ENCODE data around the gene NEK1. TPM values are rescaled to one million over a fixed set of nuclear protein-coding genes. Genes with fewer than 3 reads are reported as not detected.

Gene NEK1
- total RNA-seq, 1 experiment from 2014 or later, result 18.6 TPM

GRCh38 chr4:169632896-169633295 is 20.5 kb upstream of the NEK1 start:
- no TSS peak for BruUV-seq (replicated peaks)
- Histone ChIP-seq H3K9me3 (ENCODE audit: insufficient read depth, low read depth) (no peaks in the 10 kb centered on the region), H3K4me1 (replicated peaks; ENCODE audit: insufficient read depth) (peaks cover 25% of the 10 kb centered on the region), H3K79me2 (ENCODE audit: low read depth) (peaks cover 47% of the 10 kb centered on the region), H3K36me3 (ENCODE audit: low read depth) (0 out of 2 replicates have a peak, but pooled peaks cover 4% of the 10 kb centered on the region), H2AFZ (no peak overlapping the region), H3K4me3 (no peak overlapping the region), H3F3A (ENCODE audit: insufficient read depth, low read depth) (peaks cover 8% of the 10 kb centered on the region), H3K4me2 (no peak overlapping the region), H3K27ac (no peak overlapping the region), H4K20me1 (ENCODE audit: insufficient read depth) (no peaks in the 10 kb centered on the region), H3K27me3 (ENCODE audit: insufficient read depth, low read depth) (no peaks in the 10 kb centered on the region), H3K9me2 (ENCODE audit: insufficient read depth) (no peaks in the 10 kb centered on the region)
- ChIA-PET POLR2A (ENCODE audit: unreplicated experiment) (no interaction called here), CTCF (no interaction called here)
- DNase-seq, result no peak
- intact Hi-C loops (cut with micrococcal nuclease; ENCODE audit: unreplicated experiment), result no loop called here
- no peak for TF ChIP-seq EZH2 (IDR thresholded peaks at IDR 0.05; ENCODE audit: low read depth)
- no peak for TF ChIP-seq CTCF (conservative IDR thresholded peaks at IDR 0.05)

- intact Hi-C loops (cut with micrococcal nuclease; ENCODE audit: unreplicated experiment), result no loop called here
- ChIA-PET CTCF (no interaction called here), POLR2A (ENCODE audit: unreplicated experiment) (no interaction called here)
- Histone ChIP-seq H3K36me3 (ENCODE audit: low read depth) (no peaks in the 10 kb centered on the region), H3K4me1 (replicated peaks; ENCODE audit: insufficient read depth) (peaks cover 19% of the 10 kb centered on the region), H3K9me2 (ENCODE audit: insufficient read depth) (no peaks in the 10 kb centered on the region), H3K9me3 (ENCODE audit: insufficient read depth, low read depth) (no peaks in the 10 kb centered on the region), H3K4me2 (no peak overlapping the region), H3K4me3 (no peak overlapping the region), H4K20me1 (ENCODE audit: insufficient read depth) (no peaks in the 10 kb centered on the region), H3K79me2 (ENCODE audit: low read depth) (peaks cover 68% of the 10 kb centered on the region), H3F3A (ENCODE audit: insufficient read depth, low read depth) (peaks cover 8% of the 10 kb centered on the region), H2AFZ (no peak overlapping the region), H3K27me3 (ENCODE audit: insufficient read depth, low read depth) (no peaks in the 10 kb centered on the region), H3K27ac (no peak overlapping the region)
- DNase-seq, result no peak
- BruUV-seq (replicated peaks), result no TSS peak
- no peak for TF ChIP-seq EZH2 (IDR thresholded peaks at IDR 0.05; ENCODE audit: low read depth)
- TF ChIP-seq CTCF (conservative IDR thresholded peaks at IDR 0.05), result no peak
Measured at GRCh38 chr4:169630069-169630468, 17.7 kb upstream of the NEK1 start.

GRCh38 chr4:169628579-169628978 is 16.2 kb upstream of the NEK1 start:
- no peak for DNase-seq
- H2AFZ ChIP-seq, result no peak overlapping the region
- CTCF ChIA-PET, result no interaction called here
- H3K36me3 ChIP-seq (ENCODE audit: low read depth), result no peaks in the 10 kb centered on the region
- no peaks in the 10 kb centered on the region for H3F3A ChIP-seq (ENCODE audit: insufficient read depth, low read depth)
- intact Hi-C loops (cut with micrococcal nuclease; ENCODE audit: unreplicated experiment), result no loop called here
- H3K27me3 ChIP-seq (ENCODE audit: insufficient read depth, low read depth), result no peaks in the 10 kb centered on the region
- POLR2A ChIA-PET (ENCODE audit: unreplicated experiment), result no interaction called here
- no peaks in the 10 kb centered on the region for H3K9me3 ChIP-seq (ENCODE audit: insufficient read depth, low read depth)
- no peak overlapping the region for H3K4me3 ChIP-seq
- peaks cover 4% of the 10 kb centered on the region; the same call in 1 of the 2 replicates for H3K4me1 ChIP-seq (replicated peaks; ENCODE audit: insufficient read depth)
- no peak for TF ChIP-seq EZH2 (IDR thresholded peaks at IDR 0.05; ENCODE audit: low read depth)
- no peak for TF ChIP-seq CTCF (conservative IDR thresholded peaks at IDR 0.05)
- no TSS peak for BruUV-seq (replicated peaks)
- H4K20me1 ChIP-seq (ENCODE audit: insufficient read depth), result no peaks in the 10 kb centered on the region
- H3K9me2 ChIP-seq (ENCODE audit: insufficient read depth), result no peaks in the 10 kb centered on the region
- no peak overlapping the region for H3K4me2 ChIP-seq
- H3K79me2 ChIP-seq (ENCODE audit: low read depth), result peaks cover 71% of the 10 kb centered on the region
- no peak overlapping the region for H3K27ac ChIP-seq

Data from PC-9 (cell line).